ENCODE results near the gene KLHL18. TPM values are rescaled to one million over a fixed set of nuclear protein-coding genes. Genes with fewer than 3 reads are reported as not detected.

Gene KLHL18
- polyA plus RNA-seq, 2 of the 4 experiments (the other 2 are of a cell fraction): 14.3 to 20.7 TPM

DNA sequence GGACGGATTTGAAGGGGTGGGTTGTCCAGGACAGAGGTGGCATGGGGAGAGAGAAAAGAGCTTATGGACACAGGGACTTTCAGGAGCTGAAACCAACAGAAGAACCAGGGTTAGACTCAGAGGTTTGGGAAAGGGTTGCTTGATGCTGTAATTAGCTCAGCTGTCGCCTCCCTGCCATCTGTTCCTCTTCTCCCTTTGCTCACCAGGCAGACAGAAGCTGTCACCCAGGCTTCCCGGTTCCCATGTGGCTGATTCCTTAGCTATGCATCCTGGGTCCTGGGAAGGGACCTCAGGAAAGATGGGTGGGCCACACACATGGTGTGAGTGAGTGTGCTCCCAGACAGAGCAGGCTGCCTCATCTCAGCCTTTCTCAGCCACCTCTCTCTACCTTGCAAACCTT, 112.1 kb downstream of the KLHL18 start:
- FAIRE-seq (no peak), ATAC-seq (no peak; a peak in 1 of 6 replicates), DNase-seq (ENCODE audit: low read depth in 1 of 2, low spot score in 1 of 2) (no peak)
- no peaks in the 10 kb centered on the region for H3K4me1 ChIP-seq
- H3K4me3 ChIP-seq: no peak overlapping the region
- no peak overlapping the region for H3K4me2 ChIP-seq
- no peak for TF ChIP-seq NPAS2 (CRISPR knock-in tag; IDR thresholded peaks at IDR 0.05; ENCODE audit: borderline replicate concordance)
- no peak for TF ChIP-seq HOXB13 (CRISPR knock-in tag; IDR thresholded peaks at IDR 0.05; ENCODE audit: low read depth)
- TF ChIP-seq EHF (CRISPR knock-in tag; IDR thresholded peaks at IDR 0.05): no peak
- TF ChIP-seq EHMT2 (IDR thresholded peaks at IDR 0.05; ENCODE audit: low read depth): no peak
- TF ChIP-seq, protein P1, sequence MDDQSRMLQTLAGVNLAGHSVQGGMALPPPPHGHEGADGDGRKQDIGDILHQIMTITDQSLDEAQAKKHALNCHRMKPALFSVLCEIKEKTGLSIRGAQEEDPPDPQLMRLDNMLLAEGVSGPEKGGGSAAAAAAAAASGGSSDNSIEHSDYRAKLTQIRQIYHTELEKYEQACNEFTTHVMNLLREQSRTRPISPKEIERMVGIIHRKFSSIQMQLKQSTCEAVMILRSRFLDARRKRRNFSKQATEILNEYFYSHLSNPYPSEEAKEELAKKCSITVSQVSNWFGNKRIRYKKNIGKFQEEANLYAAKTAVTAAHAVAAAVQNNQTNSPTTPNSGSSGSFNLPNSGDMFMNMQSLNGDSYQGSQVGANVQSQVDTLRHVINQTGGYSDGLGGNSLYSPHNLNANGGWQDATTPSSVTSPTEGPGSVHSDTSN (IDR thresholded peaks at IDR 0.05): no peak
- TF ChIP-seq FOXS1 (CRISPR knock-in tag; IDR thresholded peaks at IDR 0.05): no peak
- no peak for TF ChIP-seq BHLHE40 (IDR thresholded peaks at IDR 0.05; ENCODE audit: low read depth, low read length)
- no peak for TF ChIP-seq CBX2 (IDR thresholded peaks at IDR 0.05; ENCODE audit: borderline replicate concordance, low read depth)
- TF ChIP-seq, protein P2, sequence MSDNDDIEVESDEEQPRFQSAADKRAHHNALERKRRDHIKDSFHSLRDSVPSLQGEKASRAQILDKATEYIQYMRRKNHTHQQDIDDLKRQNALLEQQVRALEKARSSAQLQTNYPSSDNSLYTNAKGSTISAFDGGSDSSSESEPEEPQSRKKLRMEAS (IDR thresholded peaks at IDR 0.05): no peak
- TF ChIP-seq JUNB (IDR thresholded peaks at IDR 0.05): no peak
- no peak for TF ChIP-seq GATA3 (IDR thresholded peaks at IDR 0.05; ENCODE audit: borderline replicate concordance)
- TF ChIP-seq, protein P3, sequence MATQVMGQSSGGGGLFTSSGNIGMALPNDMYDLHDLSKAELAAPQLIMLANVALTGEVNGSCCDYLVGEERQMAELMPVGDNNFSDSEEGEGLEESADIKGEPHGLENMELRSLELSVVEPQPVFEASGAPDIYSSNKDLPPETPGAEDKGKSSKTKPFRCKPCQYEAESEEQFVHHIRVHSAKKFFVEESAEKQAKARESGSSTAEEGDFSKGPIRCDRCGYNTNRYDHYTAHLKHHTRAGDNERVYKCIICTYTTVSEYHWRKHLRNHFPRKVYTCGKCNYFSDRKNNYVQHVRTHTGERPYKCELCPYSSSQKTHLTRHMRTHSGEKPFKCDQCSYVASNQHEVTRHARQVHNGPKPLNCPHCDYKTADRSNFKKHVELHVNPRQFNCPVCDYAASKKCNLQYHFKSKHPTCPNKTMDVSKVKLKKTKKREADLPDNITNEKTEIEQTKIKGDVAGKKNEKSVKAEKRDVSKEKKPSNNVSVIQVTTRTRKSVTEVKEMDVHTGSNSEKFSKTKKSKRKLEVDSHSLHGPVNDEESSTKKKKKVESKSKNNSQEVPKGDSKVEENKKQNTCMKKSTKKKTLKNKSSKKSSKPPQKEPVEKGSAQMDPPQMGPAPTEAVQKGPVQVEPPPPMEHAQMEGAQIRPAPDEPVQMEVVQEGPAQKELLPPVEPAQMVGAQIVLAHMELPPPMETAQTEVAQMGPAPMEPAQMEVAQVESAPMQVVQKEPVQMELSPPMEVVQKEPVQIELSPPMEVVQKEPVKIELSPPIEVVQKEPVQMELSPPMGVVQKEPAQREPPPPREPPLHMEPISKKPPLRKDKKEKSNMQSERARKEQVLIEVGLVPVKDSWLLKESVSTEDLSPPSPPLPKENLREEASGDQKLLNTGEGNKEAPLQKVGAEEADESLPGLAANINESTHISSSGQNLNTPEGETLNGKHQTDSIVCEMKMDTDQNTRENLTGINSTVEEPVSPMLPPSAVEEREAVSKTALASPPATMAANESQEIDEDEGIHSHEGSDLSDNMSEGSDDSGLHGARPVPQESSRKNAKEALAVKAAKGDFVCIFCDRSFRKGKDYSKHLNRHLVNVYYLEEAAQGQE (IDR thresholded peaks at IDR 0.05): no peak
- TF ChIP-seq RNF2 (IDR thresholded peaks at IDR 0.05; ENCODE audit: borderline replicate concordance, low read depth): no peak
- no peak for TF ChIP-seq HOXB5 (CRISPR knock-in tag; IDR thresholded peaks at IDR 0.05)
- TF ChIP-seq CHD2 (IDR thresholded peaks at IDR 0.05; ENCODE audit: low read length, partially characterized antibody): no peak
- TF ChIP-seq EP300 (IDR thresholded peaks at IDR 0.05): no peak
- no peak for TF ChIP-seq ESRRA (IDR thresholded peaks at IDR 0.05; ENCODE audit: borderline replicate concordance, low read length)
- TF ChIP-seq KDM5A (IDR thresholded peaks at IDR 0.05): no peak
- WGBS (ENCODE audit: missing lambda C conversion rate): 94% methylated on average over 3 of the region's 3 CpGs
- H3K27ac ChIP-seq: no peak overlapping the region
- POLR2A ChIA-PET: no interaction called here
- no peaks in the 10 kb centered on the region for H3K9me3 ChIP-seq
- CTCF ChIA-PET: no interaction called here

Small RNAs within 50 kb of the gene (small RNA-seq; reads per million reads assigned to genes)
- gene SNORD13P3: 0 to 0.86 (median 0) reads per million in 6 experiments

Other genes starting within 250 kb of the KLHL18 start
- gene SETD2, start 118.8 kb upstream of the KLHL18 start, polyA plus RNA-seq (2011; rRNA removed): 24.8 and 26.1 TPM in 2 replicates
- 16.8 to 18.1 TPM (median 17.0 TPM) in 3 replicates for gene SETD2, start 118.8 kb upstream of the KLHL18 start, polyA plus RNA-seq (2017; fragmentation: RNase III; extraction: RNeasy Plus Mini Kit Qiagen cat#74134 plus additional on column Dnase treatment)
- gene KIF9, start 145 bp upstream of the KLHL18 start, polyA plus RNA-seq (2011; rRNA removed): 8.9 and 15.5 TPM in 2 replicates
- gene KIF9, start 145 bp upstream of the KLHL18 start, polyA plus RNA-seq (2017; fragmentation: RNase III; extraction: RNeasy Plus Mini Kit Qiagen cat#74134 plus additional on column Dnase treatment): 12.6 to 16.6 TPM (median 14.0 TPM) in 3 replicates
- gene PTPN23, start 98.1 kb downstream of the KLHL18 start, polyA plus RNA-seq (2011; rRNA removed): 1.5 and 3.1 TPM in 2 replicates
- 16.8 to 21.3 TPM (median 17.3 TPM) in 3 replicates for gene PTPN23, start 98.1 kb downstream of the KLHL18 start, polyA plus RNA-seq (2017; fragmentation: RNase III; extraction: RNeasy Plus Mini Kit Qiagen cat#74134 plus additional on column Dnase treatment)
- gene SCAP, start 193.0 kb downstream of the KLHL18 start, polyA plus RNA-seq (2011; rRNA removed): 12.9 and 27.2 TPM in 2 replicates
- gene SCAP, start 193.0 kb downstream of the KLHL18 start, polyA plus RNA-seq (2017; fragmentation: RNase III; extraction: RNeasy Plus Mini Kit Qiagen cat#74134 plus additional on column Dnase treatment): 21.9 to 25.9 TPM (median 24.8 TPM) in 3 replicates
- gene ELP6, start 230.8 kb downstream of the KLHL18 start, polyA plus RNA-seq (2011; rRNA removed): 40.0 and 42.0 TPM in 2 replicates
- gene ELP6, start 230.8 kb downstream of the KLHL18 start, polyA plus RNA-seq (2017; fragmentation: RNase III; extraction: RNeasy Plus Mini Kit Qiagen cat#74134 plus additional on column Dnase treatment): 36.3 to 39.4 TPM (median 36.5 TPM) in 3 replicates

All from A549 (cell line).